GM23338 (cell line): ENCODE data around the gene MAP1B.

ENCODE experiments used
- CREB1 ChIP-seq: fragments of 250-450 bp; sonication (Bioruptor Pico); IDR thresholded peaks from 2 replicates; pipeline ENCODE4 v1.5.0; 2020; ENCODE audit warnings: low read depth, mild to moderate bottlenecking, moderate library complexity
- EZH2 ChIP-seq: fragments of 200-600 bp; sonication (generic); IDR thresholded peaks from one replicate; pipeline ENCODE4 v1.8.0; 2017; ENCODE audit warnings: antibody characterized with exemption, mild to moderate bottlenecking, low read depth; ENCODE audit not compliant: unreplicated experiment
- EZH2phosphoT487 ChIP-seq: fragments of 200-600 bp; sonication (generic); IDR thresholded peaks from one replicate; pipeline ENCODE4 v1.8.1; 2018; ENCODE audit warnings: antibody characterized with exemption; ENCODE audit not compliant: unreplicated experiment
- JUNB ChIP-seq: IDR thresholded peaks from one replicate; pipeline ENCODE4 v1.6.1; 2016; ENCODE audit warnings: antibody characterized with exemption; ENCODE audit not compliant: unreplicated experiment
- NANOG ChIP-seq: IDR thresholded peaks from 2 replicates; pipeline ENCODE4 v1.6.1; 2016; ENCODE audit warnings: antibody characterized with exemption, borderline replicate concordance
- POLR2AphosphoS5 ChIP-seq: IDR thresholded peaks from 2 replicates; pipeline ENCODE4 v1.6.1; 2016; ENCODE audit warnings: antibody characterized with exemption, low read depth
- STAT1 ChIP-seq: IDR thresholded peaks from one replicate; pipeline ENCODE4 v1.6.1; 2016; ENCODE audit warnings: antibody characterized with exemption; ENCODE audit not compliant: unreplicated experiment
- ZNF114 ChIP-seq: fragments of 250-450 bp; sonication (Bioruptor Pico); IDR thresholded peaks from 2 replicates; pipeline ENCODE4 v1.5.0; 2020; ENCODE audit warnings: mild to moderate bottlenecking, moderate library complexity
- ZNF331 ChIP-seq: fragments of 250-450 bp; sonication (Bioruptor Pico); IDR thresholded peaks from 2 replicates; pipeline ENCODE4 v1.5.0; 2020; ENCODE audit warnings: low read depth, mild to moderate bottlenecking, moderate library complexity
- TF ChIP-seq, protein P1 (sequence below), 2 experiments: fragments of 200-600 bp in 1 of 2; sonication (generic) in 1 of 2; conservative IDR thresholded peaks; 2 replicates each; pipeline versions ENCODE4 v1.5.1 to v1.6.1; 2016 to 2017; ENCODE audit warnings: antibody characterized with exemption in 2 of 2, low read depth in 2 of 2, mild to moderate bottlenecking in 2 of 2, moderate library complexity in 1 of 2
- TF ChIP-seq, protein P2 (sequence below): IDR thresholded peaks from one replicate; pipeline ENCODE4 v1.6.1; 2018; ENCODE audit warnings: antibody characterized with exemption; ENCODE audit not compliant: unreplicated experiment
- TF ChIP-seq, protein P3 (sequence below): IDR thresholded peaks from 2 replicates; pipeline ENCODE4 v1.6.1; 2016; ENCODE audit warnings: antibody characterized with exemption

DNA sequence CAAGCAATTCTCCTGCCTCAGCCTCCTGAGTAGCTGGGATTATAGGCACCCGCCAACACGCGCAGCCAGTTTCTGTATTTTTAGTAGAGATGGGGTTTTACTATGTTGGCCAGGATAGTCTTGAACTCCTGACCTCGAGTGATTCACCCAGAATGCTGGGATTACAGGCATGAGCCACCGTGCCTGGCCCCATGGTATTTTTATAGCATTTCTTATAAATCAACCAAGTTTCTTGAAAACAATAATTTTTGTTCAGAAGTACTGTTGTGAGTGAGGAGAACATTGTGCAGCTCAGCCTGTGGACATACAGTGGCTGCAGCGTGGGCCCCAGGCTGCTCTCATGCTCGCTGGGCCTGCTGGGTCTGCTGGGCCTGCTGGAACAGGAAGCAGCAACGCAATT lies 45.3 kb downstream of the MAP1B start:
- no peak for TF ChIP-seq JUNB
- TF ChIP-seq EZH2, result no peak
- TF ChIP-seq, protein P1, sequence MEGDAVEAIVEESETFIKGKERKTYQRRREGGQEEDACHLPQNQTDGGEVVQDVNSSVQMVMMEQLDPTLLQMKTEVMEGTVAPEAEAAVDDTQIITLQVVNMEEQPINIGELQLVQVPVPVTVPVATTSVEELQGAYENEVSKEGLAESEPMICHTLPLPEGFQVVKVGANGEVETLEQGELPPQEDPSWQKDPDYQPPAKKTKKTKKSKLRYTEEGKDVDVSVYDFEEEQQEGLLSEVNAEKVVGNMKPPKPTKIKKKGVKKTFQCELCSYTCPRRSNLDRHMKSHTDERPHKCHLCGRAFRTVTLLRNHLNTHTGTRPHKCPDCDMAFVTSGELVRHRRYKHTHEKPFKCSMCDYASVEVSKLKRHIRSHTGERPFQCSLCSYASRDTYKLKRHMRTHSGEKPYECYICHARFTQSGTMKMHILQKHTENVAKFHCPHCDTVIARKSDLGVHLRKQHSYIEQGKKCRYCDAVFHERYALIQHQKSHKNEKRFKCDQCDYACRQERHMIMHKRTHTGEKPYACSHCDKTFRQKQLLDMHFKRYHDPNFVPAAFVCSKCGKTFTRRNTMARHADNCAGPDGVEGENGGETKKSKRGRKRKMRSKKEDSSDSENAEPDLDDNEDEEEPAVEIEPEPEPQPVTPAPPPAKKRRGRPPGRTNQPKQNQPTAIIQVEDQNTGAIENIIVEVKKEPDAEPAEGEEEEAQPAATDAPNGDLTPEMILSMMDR (conservative IDR thresholded peaks at IDR 0.05; ENCODE audit: low read depth in 2 of 2), result no peak
- TF ChIP-seq POLR2AphosphoS5, result no peak
- TF ChIP-seq ZNF114, result no peak
- TF ChIP-seq, protein P2, sequence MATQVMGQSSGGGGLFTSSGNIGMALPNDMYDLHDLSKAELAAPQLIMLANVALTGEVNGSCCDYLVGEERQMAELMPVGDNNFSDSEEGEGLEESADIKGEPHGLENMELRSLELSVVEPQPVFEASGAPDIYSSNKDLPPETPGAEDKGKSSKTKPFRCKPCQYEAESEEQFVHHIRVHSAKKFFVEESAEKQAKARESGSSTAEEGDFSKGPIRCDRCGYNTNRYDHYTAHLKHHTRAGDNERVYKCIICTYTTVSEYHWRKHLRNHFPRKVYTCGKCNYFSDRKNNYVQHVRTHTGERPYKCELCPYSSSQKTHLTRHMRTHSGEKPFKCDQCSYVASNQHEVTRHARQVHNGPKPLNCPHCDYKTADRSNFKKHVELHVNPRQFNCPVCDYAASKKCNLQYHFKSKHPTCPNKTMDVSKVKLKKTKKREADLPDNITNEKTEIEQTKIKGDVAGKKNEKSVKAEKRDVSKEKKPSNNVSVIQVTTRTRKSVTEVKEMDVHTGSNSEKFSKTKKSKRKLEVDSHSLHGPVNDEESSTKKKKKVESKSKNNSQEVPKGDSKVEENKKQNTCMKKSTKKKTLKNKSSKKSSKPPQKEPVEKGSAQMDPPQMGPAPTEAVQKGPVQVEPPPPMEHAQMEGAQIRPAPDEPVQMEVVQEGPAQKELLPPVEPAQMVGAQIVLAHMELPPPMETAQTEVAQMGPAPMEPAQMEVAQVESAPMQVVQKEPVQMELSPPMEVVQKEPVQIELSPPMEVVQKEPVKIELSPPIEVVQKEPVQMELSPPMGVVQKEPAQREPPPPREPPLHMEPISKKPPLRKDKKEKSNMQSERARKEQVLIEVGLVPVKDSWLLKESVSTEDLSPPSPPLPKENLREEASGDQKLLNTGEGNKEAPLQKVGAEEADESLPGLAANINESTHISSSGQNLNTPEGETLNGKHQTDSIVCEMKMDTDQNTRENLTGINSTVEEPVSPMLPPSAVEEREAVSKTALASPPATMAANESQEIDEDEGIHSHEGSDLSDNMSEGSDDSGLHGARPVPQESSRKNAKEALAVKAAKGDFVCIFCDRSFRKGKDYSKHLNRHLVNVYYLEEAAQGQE, result no peak
- TF ChIP-seq CREB1 (CRISPR knock-in tag), result no peak
- TF ChIP-seq ZNF331 (CRISPR knock-in tag), result no peak
- TF ChIP-seq, protein P3, sequence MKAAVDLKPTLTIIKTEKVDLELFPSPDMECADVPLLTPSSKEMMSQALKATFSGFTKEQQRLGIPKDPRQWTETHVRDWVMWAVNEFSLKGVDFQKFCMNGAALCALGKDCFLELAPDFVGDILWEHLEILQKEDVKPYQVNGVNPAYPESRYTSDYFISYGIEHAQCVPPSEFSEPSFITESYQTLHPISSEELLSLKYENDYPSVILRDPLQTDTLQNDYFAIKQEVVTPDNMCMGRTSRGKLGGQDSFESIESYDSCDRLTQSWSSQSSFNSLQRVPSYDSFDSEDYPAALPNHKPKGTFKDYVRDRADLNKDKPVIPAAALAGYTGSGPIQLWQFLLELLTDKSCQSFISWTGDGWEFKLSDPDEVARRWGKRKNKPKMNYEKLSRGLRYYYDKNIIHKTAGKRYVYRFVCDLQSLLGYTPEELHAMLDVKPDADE, result no peak
- no peak for TF ChIP-seq NANOG
- TF ChIP-seq EZH2phosphoT487, result no peak
- TF ChIP-seq STAT1, result no peak
